Activated B cell treated with CpG ODN at 0.5 μM for 24 hours (primary cell): ENCODE measurements around the gene ATP11C. TPM values are rescaled to one million over a fixed set of nuclear protein-coding genes. Genes with fewer than 3 reads are reported as not detected.
A peak's percentile ranks its signal among the peaks of the same experiment; 100 is the strongest.
"Not testable (repeated sequence)": the region's sequence is repeated elsewhere in the genome, so short reads cannot be mapped to it uniquely, and the experiment has no call there.

Source experiments
- ATAC-seq: fragments of 200-7000 bp; cut with Tn5 transposase; one replicate; pipeline ENCODE4 v1.10.0; 2021; ENCODE audit warnings: low read depth, mild to moderate bottlenecking, moderate library complexity
- CTCF ChIA-PET: fragments of 350-600 bp; sonication (Branson Sonifier 250); formaldehyde crosslinking; loops from one replicate; lab custom pipeline; 2021; ENCODE audit warnings: antibody characterized with exemption; lab: Charles Lee
- POLR2A ChIA-PET: fragments of 350-600 bp; sonication (Branson Sonifier 250); formaldehyde crosslinking; loops from one replicate; lab custom pipeline; 2021; ENCODE audit warnings: antibody characterized with exemption; lab: Charles Lee
- DNase-seq: peaks from one replicate; pipeline ENCODE4 v3.0.0; 2022
- H3K27ac Mint-ChIP-seq: one replicate; pipeline ENCODE4 v1.8.0; 2020; ENCODE audit warnings: mixed read lengths
- H3K27me3 Mint-ChIP-seq: one replicate; pipeline ENCODE4 v1.8.0; 2021; ENCODE audit warnings: mixed read lengths
- H3K36me3 Mint-ChIP-seq: one replicate; pipeline ENCODE4 v1.8.0; 2021; ENCODE audit warnings: low read depth, mixed read lengths
- H3K4me1 Mint-ChIP-seq: one replicate; pipeline ENCODE4 v1.8.0; 2021; ENCODE audit warnings: mixed read lengths
- H3K4me3 Mint-ChIP-seq: one replicate; pipeline ENCODE4 v1.8.0; 2020; ENCODE audit warnings: mild to moderate bottlenecking, mixed read lengths
- H3K9me3 Mint-ChIP-seq: one replicate; pipeline ENCODE4 v1.8.0; 2020; ENCODE audit warnings: mixed read lengths
- intact Hi-C: fragments of 100-400 bp; cut with micrococcal nuclease; formaldehyde crosslinking; loops from one replicate; pipeline ENCODE4 v1.15.1; 2024
- total RNA-seq: library from RNA; stranded (reverse); gene quantifications from 2 replicates; pipeline ENCODE4 v1.2.3, GENCODE V29; 2022
- TF ChIP-seq, protein P1 (sequence below): fragments of 200-600 bp; IDR thresholded peaks from one replicate; pipeline ENCODE4 v1.8.0; 2022; ENCODE audit warnings: antibody characterized with exemption, mild to moderate bottlenecking

Gene ATP11C
- total RNA-seq, 1 donor from 2014 or later: 19.7 TPM

- H3K36me3 Mint-ChIP-seq: peaks cover 2% of the 10 kb centered on the region
- no peak overlapping the region for H3K27ac Mint-ChIP-seq
- no peaks in the 10 kb centered on the region for H3K27me3 Mint-ChIP-seq
- no peak overlapping the region for H3K4me3 Mint-ChIP-seq
- peaks cover 12% of the 10 kb centered on the region for H3K4me1 Mint-ChIP-seq
- CTCF ChIA-PET: no interaction called here
- TF ChIP-seq, protein P1, sequence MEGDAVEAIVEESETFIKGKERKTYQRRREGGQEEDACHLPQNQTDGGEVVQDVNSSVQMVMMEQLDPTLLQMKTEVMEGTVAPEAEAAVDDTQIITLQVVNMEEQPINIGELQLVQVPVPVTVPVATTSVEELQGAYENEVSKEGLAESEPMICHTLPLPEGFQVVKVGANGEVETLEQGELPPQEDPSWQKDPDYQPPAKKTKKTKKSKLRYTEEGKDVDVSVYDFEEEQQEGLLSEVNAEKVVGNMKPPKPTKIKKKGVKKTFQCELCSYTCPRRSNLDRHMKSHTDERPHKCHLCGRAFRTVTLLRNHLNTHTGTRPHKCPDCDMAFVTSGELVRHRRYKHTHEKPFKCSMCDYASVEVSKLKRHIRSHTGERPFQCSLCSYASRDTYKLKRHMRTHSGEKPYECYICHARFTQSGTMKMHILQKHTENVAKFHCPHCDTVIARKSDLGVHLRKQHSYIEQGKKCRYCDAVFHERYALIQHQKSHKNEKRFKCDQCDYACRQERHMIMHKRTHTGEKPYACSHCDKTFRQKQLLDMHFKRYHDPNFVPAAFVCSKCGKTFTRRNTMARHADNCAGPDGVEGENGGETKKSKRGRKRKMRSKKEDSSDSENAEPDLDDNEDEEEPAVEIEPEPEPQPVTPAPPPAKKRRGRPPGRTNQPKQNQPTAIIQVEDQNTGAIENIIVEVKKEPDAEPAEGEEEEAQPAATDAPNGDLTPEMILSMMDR: no peak
- no peaks in the 10 kb centered on the region for H3K9me3 Mint-ChIP-seq
- ATAC-seq (no peak), DNase-seq (no peak)
- intact Hi-C loops: loop anchor here (5.0 kb wide), 1 partner anchor 37 kb away; no protein-coding TSS in a partner anchor
- POLR2A ChIA-PET: no interaction called here
These were observed 68.2 kb downstream of the ATP11C start for GRCh38 chrX:139864640-139865039.

GRCh38 chrX:139862208-139862607, 70.6 kb downstream of the ATP11C start:
- intact Hi-C loops: no loop called here
- H3K4me3 Mint-ChIP-seq: no peak overlapping the region
- ATAC-seq (no peak), DNase-seq (no peak)
- POLR2A ChIA-PET: no interaction called here
- peaks cover 3% of the 10 kb centered on the region for H3K36me3 Mint-ChIP-seq
- H3K4me1 Mint-ChIP-seq: no peaks in the 10 kb centered on the region
- no peaks in the 10 kb centered on the region for H3K27me3 Mint-ChIP-seq
- CTCF ChIA-PET: no interaction called here
- H3K27ac Mint-ChIP-seq: no peak overlapping the region
- TF ChIP-seq, protein P1: no peak
- H3K9me3 Mint-ChIP-seq: no peaks in the 10 kb centered on the region

GRCh38 chrX:139856826-139857225, 76.0 kb downstream of the ATP11C start:
- H3K4me1 Mint-ChIP-seq, ATAC-seq, intact Hi-C loops, H3K4me3 Mint-ChIP-seq, H3K9me3 Mint-ChIP-seq, H3K36me3 Mint-ChIP-seq, H3K27ac Mint-ChIP-seq, CTCF ChIA-PET, DNase-seq, POLR2A ChIA-PET, H3K27me3 Mint-ChIP-seq: not testable (repeated sequence)

DNA sequence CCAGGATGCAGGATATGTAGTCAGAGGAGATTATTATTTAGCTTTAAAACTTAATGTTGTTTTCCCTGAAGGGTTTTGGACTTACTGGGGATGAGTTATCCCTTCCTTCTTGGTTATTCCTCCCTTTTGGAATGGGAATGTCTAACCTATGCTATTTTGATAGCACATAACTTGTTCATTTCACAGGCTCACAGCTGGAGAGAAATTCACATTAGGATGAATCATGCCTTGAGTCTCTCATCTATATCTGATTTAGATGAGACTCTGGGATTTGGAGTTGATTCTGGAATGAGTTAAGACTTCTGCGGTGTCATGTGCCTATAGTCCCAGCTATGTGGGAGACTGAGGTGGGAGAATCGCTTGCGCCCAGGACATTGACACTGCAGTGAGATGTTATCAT, 81.1 kb downstream of the ATP11C start:
- Mint-ChIP-seq H3K27me3 (no peaks in the 10 kb centered on the region), H3K36me3 (peaks cover 2% of the 10 kb centered on the region), H3K4me1 (peaks cover 10% of the 10 kb centered on the region), H3K27ac (no peak overlapping the region), H3K4me3 (no peak overlapping the region), H3K9me3 (no peaks in the 10 kb centered on the region)
- TF ChIP-seq, protein P1: no peak
- ChIA-PET CTCF (no interaction called here), POLR2A (no interaction called here)
- no peak for ATAC-seq
- no peak for DNase-seq
- intact Hi-C loops: no loop called here

DNA sequence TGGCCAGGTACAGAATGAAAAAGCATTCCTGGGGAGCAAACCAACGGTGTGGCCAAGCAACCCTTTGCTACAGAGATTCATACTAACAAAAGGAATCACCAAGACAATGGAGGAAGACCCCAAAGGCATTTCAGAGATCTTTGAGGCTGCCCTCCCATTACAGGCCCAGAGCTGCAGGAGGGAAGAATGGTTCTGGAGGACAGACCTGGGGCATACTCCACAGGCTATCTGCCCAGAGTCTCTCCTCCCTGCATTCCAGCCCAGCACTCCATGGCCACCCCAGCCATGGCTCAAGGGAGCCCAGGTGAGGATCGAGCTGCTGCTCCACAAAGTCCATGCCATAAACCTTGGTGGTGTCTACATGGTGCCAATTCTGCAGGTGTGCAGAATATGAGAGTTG, 81.9 kb downstream of the ATP11C start:
- DNase-seq: no peak
- Mint-ChIP-seq H3K9me3 (no peaks in the 10 kb centered on the region), H3K4me3 (no peak overlapping the region), H3K36me3 (peaks cover 2% of the 10 kb centered on the region), H3K27ac (no peak overlapping the region), H3K27me3 (no peaks in the 10 kb centered on the region), H3K4me1 (peaks cover 8% of the 10 kb centered on the region)
- TF ChIP-seq, protein P1: no peak
- intact Hi-C loops: no loop called here
- CTCF ChIA-PET: no interaction called here
- no peak for ATAC-seq
- POLR2A ChIA-PET: no interaction called here

GRCh38 chrX:139844884-139845283, 88.0 kb downstream of the ATP11C start:
- Mint-ChIP-seq H3K27me3 (no peaks in the 10 kb centered on the region), H3K9me3 (no peaks in the 10 kb centered on the region), H3K4me3 (no peak overlapping the region), H3K4me1 (peaks cover 22% of the 10 kb centered on the region), H3K36me3 (peaks cover 5% of the 10 kb centered on the region), H3K27ac (peak overlapping the region; percentile 41)
- intact Hi-C loops: no loop called here
- CTCF ChIA-PET: no interaction called here
- DNase-seq (no peak), ATAC-seq (peak; percentile 54)
- POLR2A ChIA-PET: no interaction called here
- TF ChIP-seq, protein P1: no peak
